ENCODE data around the gene PKP3.

Gene PKP3

GRCh38 chr11:407651-408123 is 13.7 kb downstream of the PKP3 start:
- no peak overlapping the region for H3K4me2 ChIP-seq (ENCODE audit: low read depth, low read length, poor library complexity, severe bottlenecking)
- no peaks in the 10 kb centered on the region for H3K36me3 ChIP-seq (ENCODE audit: low read length)
- H3K27me3 ChIP-seq (ENCODE audit: low read length), result no peaks in the 10 kb centered on the region
- H3K9me2 ChIP-seq (replicated peaks; ENCODE audit: insufficient read depth, low read length), result no peaks in the 10 kb centered on the region
- H3K9me3 ChIP-seq (ENCODE audit: insufficient read depth, low read length), result no peaks in the 10 kb centered on the region
- H3K9ac ChIP-seq (ENCODE audit: low read length), result no peak overlapping the region
- H3K79me2 ChIP-seq (ENCODE audit: insufficient read depth, low read length), result no peaks in the 10 kb centered on the region
- no peaks in the 10 kb centered on the region for H3F3A ChIP-seq (ENCODE audit: insufficient read depth)
- H2AFZ ChIP-seq (ENCODE audit: low read depth, low read length, severe bottlenecking), result no peak overlapping the region
- H4K20me1 ChIP-seq (ENCODE audit: low read depth, low read length), result no peaks in the 10 kb centered on the region
- TF ChIP-seq CTCF (IDR thresholded peaks at IDR 0.05; ENCODE audit: insufficient read depth, low read length, poor library complexity, severe bottlenecking) (no peak), EZH2phosphoT487 (conservative IDR thresholded peaks at IDR 0.05; ENCODE audit: low read length) (no peak)
- no peak overlapping the region for H3K27ac ChIP-seq (ENCODE audit: low read depth, low read length)
- no peak overlapping the region for H3K4me3 ChIP-seq (ENCODE audit: insufficient read depth, low read length, poor library complexity, severe bottlenecking)

GRCh38 chr11:408154-409007 is 14.4 kb downstream of the PKP3 start:
- no peak overlapping the region for H3K4me2 ChIP-seq (ENCODE audit: low read depth, low read length, poor library complexity, severe bottlenecking)
- no peaks in the 10 kb centered on the region for H3K79me2 ChIP-seq (ENCODE audit: insufficient read depth, low read length)
- H2AFZ ChIP-seq (ENCODE audit: low read depth, low read length, severe bottlenecking), result no peak overlapping the region
- H3K27ac ChIP-seq (ENCODE audit: low read depth, low read length), result no peak overlapping the region
- no peaks in the 10 kb centered on the region for H4K20me1 ChIP-seq (ENCODE audit: low read depth, low read length)
- no peaks in the 10 kb centered on the region for H3F3A ChIP-seq (ENCODE audit: insufficient read depth)
- no peaks in the 10 kb centered on the region for H3K27me3 ChIP-seq (ENCODE audit: low read length)
- H3K36me3 ChIP-seq (ENCODE audit: low read length), result no peaks in the 10 kb centered on the region
- no peaks in the 10 kb centered on the region for H3K9me3 ChIP-seq (ENCODE audit: insufficient read depth, low read length)
- TF ChIP-seq EZH2phosphoT487 (conservative IDR thresholded peaks at IDR 0.05; ENCODE audit: low read length) (no peak), CTCF (IDR thresholded peaks at IDR 0.05; ENCODE audit: insufficient read depth, low read length, poor library complexity, severe bottlenecking) (no peak)
- no peaks in the 10 kb centered on the region for H3K9me2 ChIP-seq (replicated peaks; ENCODE audit: insufficient read depth, low read length)
- H3K9ac ChIP-seq (ENCODE audit: low read length), result no peak overlapping the region
- H3K4me3 ChIP-seq (ENCODE audit: insufficient read depth, low read length, poor library complexity, severe bottlenecking), result no peak overlapping the region

GRCh38 chr11:409008-409599 is 15.1 kb downstream of the PKP3 start:
- H3K4me2 ChIP-seq (ENCODE audit: low read depth, low read length, poor library complexity, severe bottlenecking), result no peak overlapping the region
- no peaks in the 10 kb centered on the region for H4K20me1 ChIP-seq (ENCODE audit: low read depth, low read length)
- H3K9me2 ChIP-seq (replicated peaks; ENCODE audit: insufficient read depth, low read length), result no peaks in the 10 kb centered on the region
- H2AFZ ChIP-seq (ENCODE audit: low read depth, low read length, severe bottlenecking), result no peak overlapping the region
- no peaks in the 10 kb centered on the region for H3K36me3 ChIP-seq (ENCODE audit: low read length)
- H3K27ac ChIP-seq (ENCODE audit: low read depth, low read length), result no peak overlapping the region
- H3F3A ChIP-seq (ENCODE audit: insufficient read depth), result no peaks in the 10 kb centered on the region
- H3K4me3 ChIP-seq (ENCODE audit: insufficient read depth, low read length, poor library complexity, severe bottlenecking), result no peak overlapping the region
- H3K27me3 ChIP-seq (ENCODE audit: low read length), result no peaks in the 10 kb centered on the region
- H3K9me3 ChIP-seq (ENCODE audit: insufficient read depth, low read length), result no peaks in the 10 kb centered on the region
- no peak for TF ChIP-seq EZH2phosphoT487 (conservative IDR thresholded peaks at IDR 0.05; ENCODE audit: low read length)
- H3K79me2 ChIP-seq (ENCODE audit: insufficient read depth, low read length), result no peaks in the 10 kb centered on the region
- H3K9ac ChIP-seq (ENCODE audit: low read length), result no peak overlapping the region

Measured in SU-DHL-6 (cell line).